Vagina (tissue), 2 donors: Measurements from ENCODE around the gene TRAF5. TPM values are rescaled to one million over a fixed set of nuclear protein-coding genes. Genes with fewer than 3 reads are reported as not detected.

Source experiments
- DNase-seq, 2 donors: peaks; one replicate each; pipeline ENCODE4 v3.0.0-alpha.2; 2017; ENCODE audit errors: extremely low spot score in 2 of 2
- H3K27ac ChIP-seq: fragments of 200-600 bp; sonication (generic); one replicate; pipeline ENCODE4 v1.5.1; 2019
- H3K27me3 ChIP-seq: fragments of 200-600 bp; sonication (generic); one replicate; pipeline ENCODE4 v1.5.1; 2019
- H3K36me3 ChIP-seq, 2 donors: fragments of 200-600 bp; sonication (generic); one replicate each; pipeline ENCODE4 v1.5.1; 2017 to 2019
- H3K4me1 ChIP-seq: fragments of 200-600 bp; sonication (generic); one replicate; pipeline ENCODE4 v1.5.1; 2019
- H3K4me3 ChIP-seq, 2 donors: fragments of 200-600 bp; sonication (generic); 1 replicate in 1 of 2; 2 replicates in 1 of 2; pipeline ENCODE4 v1.5.1; 2016 to 2019
- H3K9me3 ChIP-seq: fragments of 200-600 bp; sonication (generic); one replicate; pipeline ENCODE4 v1.5.1; 2019
- CTCF ChIP-seq, 3 experiments: fragments of 450-650 bp in 2 of 3; fragments of 200-600 bp in 1 of 3; sonication (generic) in 1 of 3; IDR thresholded peaks; one replicate each; pipeline ENCODE4 v1.5.1; 2017 to 2019; ENCODE audit warnings: antibody characterized with exemption in 3 of 3, mild to moderate bottlenecking in 2 of 3, moderate library complexity in 2 of 3
- POLR2A ChIP-seq, 2 donors: fragments of 450-650 bp; IDR thresholded peaks; one replicate each; pipeline ENCODE4 v1.6.1; 2017; ENCODE audit warnings: antibody characterized with exemption in 2 of 2, mild to moderate bottlenecking in 2 of 2, moderate library complexity in 2 of 2
- POLR2AphosphoS5 ChIP-seq, 2 donors: sonication (generic); formaldehyde crosslinking; IDR thresholded peaks; one replicate each; pipeline ENCODE4 v1.9.0; 2017; ENCODE audit warnings: antibody characterized with exemption in 2 of 2, mild to moderate bottlenecking in 2 of 2, low read depth in 1 of 2; ENCODE audit not compliant: insufficient read depth in 1 of 2
- intact Hi-C: fragments of 100-400 bp; cut with DNase I; formaldehyde crosslinking; loops from one replicate; pipeline ENCODE4 v1.15.1; 2023
- total RNA-seq: library from RNA; depleted of rRNA; stranded (reverse); fragments of >200 nt; gene quantifications from one replicate; pipeline ENCODE4 v1.2.3, GENCODE V29; 2016

Gene TRAF5
- total RNA-seq, 1 donor from 2014 or later = 14.0 TPM

- Histone ChIP-seq H3K4me3 (no peak overlapping the region), H3K27me3 (no peaks in the 10 kb centered on the region), H3K4me1 (peaks cover 47% of the 10 kb centered on the region), H3K9me3 (no peaks in the 10 kb centered on the region), H3K27ac (no peak overlapping the region), H3K36me3 (no peaks in the 10 kb centered on the region)
- no peak for TF ChIP-seq POLR2A (IDR thresholded peaks at IDR 0.05)
- no peak for TF ChIP-seq CTCF (IDR thresholded peaks at IDR 0.05)
- peak in 1 of 2 donors; percentile 44 for DNase-seq
- intact Hi-C loops = no loop called here
These were observed 7.3 kb downstream of the TRAF5 start for GRCh38 chr1:211333906-211334305.

GRCh38 chr1:211334986-211335385, 8.4 kb downstream of the TRAF5 start:
- peak in 1 of 2 donors; percentile 32 for DNase-seq
- Histone ChIP-seq H3K4me1 (peaks cover 44% of the 10 kb centered on the region), H3K36me3 (no peaks in the 10 kb centered on the region), H3K9me3 (no peaks in the 10 kb centered on the region), H3K27ac (no peak overlapping the region), H3K27me3 (no peaks in the 10 kb centered on the region), H3K4me3 (no peak overlapping the region)
- intact Hi-C loops = no loop called here
- TF ChIP-seq POLR2AphosphoS5 (IDR thresholded peaks at IDR 0.05; ENCODE audit: insufficient read depth in 1 of 2, low read depth in 1 of 2) (no peak), POLR2A (IDR thresholded peaks at IDR 0.05) (no peak), CTCF (IDR thresholded peaks at IDR 0.05) (no peak)

GRCh38 chr1:211335522-211336157, 9.0 kb downstream of the TRAF5 start:
- Histone ChIP-seq H3K4me3 (no peak overlapping the region), H3K27me3 (no peaks in the 10 kb centered on the region), H3K9me3 (no peaks in the 10 kb centered on the region), H3K36me3 (no peaks in the 10 kb centered on the region), H3K27ac (no peak overlapping the region), H3K4me1 (peaks cover 44% of the 10 kb centered on the region)
- TF ChIP-seq POLR2A (IDR thresholded peaks at IDR 0.05) = no peak
- no peak for TF ChIP-seq CTCF (IDR thresholded peaks at IDR 0.05)
- no peak for TF ChIP-seq POLR2AphosphoS5 (IDR thresholded peaks at IDR 0.05; ENCODE audit: insufficient read depth in 1 of 2, low read depth in 1 of 2)
- DNase-seq = peak in 1 of 2 donors; percentile 44
- intact Hi-C loops = no loop called here

- Histone ChIP-seq H3K27me3 (no peaks in the 10 kb centered on the region), H3K4me1 (peaks cover 40% of the 10 kb centered on the region), H3K4me3 (no peak overlapping the region), H3K27ac (no peak overlapping the region), H3K36me3 (no peaks in the 10 kb centered on the region), H3K9me3 (no peaks in the 10 kb centered on the region)
- TF ChIP-seq POLR2A (IDR thresholded peaks at IDR 0.05) = no peak
- peak in 1 of 2 donors; percentile 74 for DNase-seq
- intact Hi-C loops = no loop called here
These were observed 9.5 kb downstream of the TRAF5 start for GRCh38 chr1:211336161-211336560.

GRCh38 chr1:211336775-211337174, 10.1 kb downstream of the TRAF5 start:
- no peaks in the 10 kb centered on the region for H3K27me3 ChIP-seq
- no peaks in the 10 kb centered on the region for H3K9me3 ChIP-seq
- H3K27ac ChIP-seq = no peak overlapping the region
- DNase-seq = peak in 1 of 2 donors; percentile 42
- intact Hi-C loops = no loop called here
- peaks cover 34% of the 10 kb centered on the region for H3K4me1 ChIP-seq
- H3K4me3 ChIP-seq = no peak overlapping the region
- TF ChIP-seq POLR2A (IDR thresholded peaks at IDR 0.05) (no peak), POLR2AphosphoS5 (IDR thresholded peaks at IDR 0.05; ENCODE audit: insufficient read depth in 1 of 2, low read depth in 1 of 2) (no peak), CTCF (IDR thresholded peaks at IDR 0.05) (no peak)
- no peaks in the 10 kb centered on the region for H3K36me3 ChIP-seq
